Astrocyte (in vitro differentiated cells and primary cell): Measurements from ENCODE around the gene FIG4. TPM values are rescaled to one million over a fixed set of nuclear protein-coding genes. Genes with fewer than 3 reads are reported as not detected.

Source experiments
- DNase-seq: peaks from one replicate; pipeline ENCODE4 v3.0.0-alpha.2; 2010; ENCODE audit warnings: low read depth
- FAIRE-seq: peaks from 2 replicates; lab custom pipeline; 2011; peaks lifted over from hg19 to GRCh38; lab: Jason Lieb, UNC
- H2AFZ ChIP-seq: 2 replicates; pipeline ENCODE4 v1.6.0; 2012; ENCODE audit warnings: low read depth, low read length, inconsistent platforms
- H3K27ac ChIP-seq: 2 replicates; pipeline ENCODE4 v1.5.1; 2011; ENCODE audit warnings: low read depth, low read length, inconsistent platforms
- H3K27me3 ChIP-seq: 2 replicates; pipeline ENCODE4 v1.6.0; 2011; ENCODE audit warnings: low read length, inconsistent platforms; ENCODE audit not compliant: insufficient read depth
- H3K36me3 ChIP-seq: 2 replicates; pipeline ENCODE4 v1.5.1; 2011; ENCODE audit warnings: low read length, inconsistent platforms; ENCODE audit not compliant: insufficient read depth
- H3K4me1 ChIP-seq: 2 replicates; pipeline ENCODE4 v1.5.1; 2011; ENCODE audit warnings: low read length, inconsistent platforms; ENCODE audit not compliant: insufficient read depth
- H3K4me2 ChIP-seq: 2 replicates; pipeline ENCODE4 v1.6.0; 2012; ENCODE audit warnings: low read length, inconsistent platforms
- H3K4me3 ChIP-seq: 2 replicates; pipeline ENCODE4 v1.5.1; 2011; ENCODE audit warnings: low read depth, mild to moderate bottlenecking, low read length, inconsistent platforms; ENCODE audit not compliant: insufficient read depth
- H3K79me2 ChIP-seq: 2 replicates; pipeline ENCODE4 v1.6.0; 2012; ENCODE audit warnings: mild to moderate bottlenecking, low read length, inconsistent platforms; ENCODE audit not compliant: insufficient read depth
- H3K9ac ChIP-seq: 2 replicates; pipeline ENCODE4 v1.6.0; 2012; ENCODE audit warnings: mild to moderate bottlenecking, low read length, inconsistent platforms
- H3K9me3 ChIP-seq: 2 replicates; pipeline ENCODE4 v1.5.1; 2012; ENCODE audit warnings: low read depth, mild to moderate bottlenecking, low read length, inconsistent platforms; ENCODE audit not compliant: insufficient read depth
- H4K20me1 ChIP-seq: 2 replicates; pipeline ENCODE4 v1.6.0; 2012; ENCODE audit warnings: low read length, inconsistent platforms; ENCODE audit not compliant: insufficient read depth
- H3K27ac Mint-ChIP-seq: one replicate; pipeline ENCODE4 v1.8.0; 2021; ENCODE audit warnings: mild to moderate bottlenecking, mixed read lengths; ENCODE audit not compliant: unreplicated experiment
- H3K27me3 Mint-ChIP-seq: one replicate; pipeline ENCODE4 v1.8.0; 2021; ENCODE audit warnings: low read depth, mixed read lengths; ENCODE audit not compliant: unreplicated experiment
- H3K36me3 Mint-ChIP-seq: one replicate; pipeline ENCODE4 v1.8.0; 2021; ENCODE audit warnings: low read depth, mixed read lengths; ENCODE audit not compliant: unreplicated experiment
- H3K4me1 Mint-ChIP-seq: one replicate; pipeline ENCODE4 v1.8.0; 2021; ENCODE audit warnings: low read depth, mixed read lengths; ENCODE audit not compliant: unreplicated experiment
- H3K4me3 Mint-ChIP-seq: one replicate; pipeline ENCODE4 v1.8.0; 2021; ENCODE audit warnings: mild to moderate bottlenecking, moderate library complexity, mixed read lengths; ENCODE audit not compliant: unreplicated experiment
- H3K9me3 Mint-ChIP-seq: one replicate; pipeline ENCODE4 v1.8.0; 2021; ENCODE audit warnings: mild to moderate bottlenecking, mixed read lengths; ENCODE audit not compliant: unreplicated experiment
- CTCF ChIP-seq: IDR thresholded peaks from 2 replicates; pipeline ENCODE4 v1.5.1; 2011; ENCODE audit warnings: low read depth, mild to moderate bottlenecking, inconsistent platforms, low read length, moderate library complexity; ENCODE audit not compliant: insufficient read depth
- EZH2 ChIP-seq: IDR thresholded peaks from 2 replicates; pipeline ENCODE4 v1.6.1; 2012; ENCODE audit warnings: mild to moderate bottlenecking, low read length, inconsistent platforms; ENCODE audit not compliant: insufficient read depth
- total RNA-seq: library from RNA; stranded (reverse); gene quantifications from 2 replicates; pipeline ENCODE4 v1.2.1, GENCODE V29; 2021

FIG4 gene
- total RNA-seq, 1 donor from 2014 or later = 8.4 TPM

- no peak overlapping the region for H3K4me3 Mint-ChIP-seq
- TF ChIP-seq CTCF (no peak), EZH2 (no peak)
- Histone ChIP-seq H4K20me1 (no peaks in the 10 kb centered on the region), H3K9ac (no peak overlapping the region), H3K4me3 (no peak overlapping the region), H3K36me3 (no peaks in the 10 kb centered on the region), H3K4me1 (no peaks in the 10 kb centered on the region), H3K4me2 (no peak overlapping the region), H3K9me3 (no peaks in the 10 kb centered on the region), H3K27ac (no peak overlapping the region), H3K79me2 (no peaks in the 10 kb centered on the region), H2AFZ (no peak overlapping the region), H3K27me3 (no peaks in the 10 kb centered on the region)
- H3K9me3 Mint-ChIP-seq = peaks cover 22% of the 10 kb centered on the region
- peaks cover 22% of the 10 kb centered on the region for H3K27me3 Mint-ChIP-seq
- H3K4me1 Mint-ChIP-seq = no peaks in the 10 kb centered on the region
- no peak overlapping the region for H3K27ac Mint-ChIP-seq
- FAIRE-seq (no peak), DNase-seq (no peak)
- H3K36me3 Mint-ChIP-seq = peaks cover 2% of the 10 kb centered on the region
Observed at GRCh38 chr6:109861946-109862345, 170.8 kb downstream of the FIG4 start.

GRCh38 chr6:109864050-109864449 lies 173.0 kb downstream of the FIG4 start:
- Histone ChIP-seq H3K4me1 (no peaks in the 10 kb centered on the region), H3K27me3 (no peaks in the 10 kb centered on the region), H3K4me3 (no peak overlapping the region), H4K20me1 (no peaks in the 10 kb centered on the region), H3K4me2 (no peak overlapping the region), H3K9me3 (no peaks in the 10 kb centered on the region), H3K79me2 (no peaks in the 10 kb centered on the region), H3K36me3 (no peaks in the 10 kb centered on the region), H3K9ac (no peak overlapping the region), H2AFZ (no peak overlapping the region), H3K27ac (no peak overlapping the region)
- Mint-ChIP-seq H3K4me1 (no peaks in the 10 kb centered on the region), H3K36me3 (peaks cover 2% of the 10 kb centered on the region), H3K27ac (no peak overlapping the region), H3K27me3 (peaks cover 23% of the 10 kb centered on the region), H3K9me3 (peaks cover 22% of the 10 kb centered on the region), H3K4me3 (no peak overlapping the region)
- no peak for DNase-seq
- no peak for FAIRE-seq
- TF ChIP-seq CTCF = no peak

DNA sequence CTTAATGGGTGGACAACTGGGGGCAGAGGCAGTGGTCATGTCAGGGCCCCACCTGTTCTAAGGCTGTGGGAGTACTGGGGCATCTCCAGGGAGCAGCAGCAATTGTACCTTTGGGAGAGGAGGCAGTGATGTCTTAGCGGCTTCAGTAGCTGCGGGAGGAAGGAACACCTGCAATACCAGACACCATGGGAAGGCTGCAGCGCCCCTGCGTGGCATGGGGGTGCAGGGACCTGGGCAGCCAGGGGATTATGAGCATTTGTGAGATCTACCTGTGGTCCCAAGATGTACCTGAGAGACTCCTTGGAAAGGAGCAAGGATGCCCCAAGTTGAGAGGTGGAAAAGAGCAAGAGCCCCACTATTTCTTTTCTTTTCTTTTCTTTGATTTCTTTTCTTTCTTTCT lies 174.9 kb downstream of the FIG4 start:
- Mint-ChIP-seq H3K9me3 (peaks cover 14% of the 10 kb centered on the region), H3K4me3 (no peak overlapping the region), H3K27me3 (peaks cover 12% of the 10 kb centered on the region), H3K36me3 (no peaks in the 10 kb centered on the region), H3K4me1 (no peaks in the 10 kb centered on the region), H3K27ac (no peak overlapping the region)
- Histone ChIP-seq H4K20me1 (no peaks in the 10 kb centered on the region), H3K4me3 (no peak overlapping the region), H3K4me1 (no peaks in the 10 kb centered on the region), H3K9ac (no peak overlapping the region), H3K4me2 (no peak overlapping the region), H3K27me3 (no peaks in the 10 kb centered on the region), H3K27ac (no peak overlapping the region), H3K36me3 (no peaks in the 10 kb centered on the region), H2AFZ (no peak overlapping the region), H3K9me3 (no peaks in the 10 kb centered on the region), H3K79me2 (no peaks in the 10 kb centered on the region)
- FAIRE-seq (no peak), DNase-seq (no peak)
- no peak for TF ChIP-seq CTCF
- TF ChIP-seq EZH2 = no peak
